ENCODE results near the gene BATF.

BATF gene, protein sequence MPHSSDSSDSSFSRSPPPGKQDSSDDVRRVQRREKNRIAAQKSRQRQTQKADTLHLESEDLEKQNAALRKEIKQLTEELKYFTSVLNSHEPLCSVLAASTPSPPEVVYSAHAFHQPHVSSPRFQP

DNA sequence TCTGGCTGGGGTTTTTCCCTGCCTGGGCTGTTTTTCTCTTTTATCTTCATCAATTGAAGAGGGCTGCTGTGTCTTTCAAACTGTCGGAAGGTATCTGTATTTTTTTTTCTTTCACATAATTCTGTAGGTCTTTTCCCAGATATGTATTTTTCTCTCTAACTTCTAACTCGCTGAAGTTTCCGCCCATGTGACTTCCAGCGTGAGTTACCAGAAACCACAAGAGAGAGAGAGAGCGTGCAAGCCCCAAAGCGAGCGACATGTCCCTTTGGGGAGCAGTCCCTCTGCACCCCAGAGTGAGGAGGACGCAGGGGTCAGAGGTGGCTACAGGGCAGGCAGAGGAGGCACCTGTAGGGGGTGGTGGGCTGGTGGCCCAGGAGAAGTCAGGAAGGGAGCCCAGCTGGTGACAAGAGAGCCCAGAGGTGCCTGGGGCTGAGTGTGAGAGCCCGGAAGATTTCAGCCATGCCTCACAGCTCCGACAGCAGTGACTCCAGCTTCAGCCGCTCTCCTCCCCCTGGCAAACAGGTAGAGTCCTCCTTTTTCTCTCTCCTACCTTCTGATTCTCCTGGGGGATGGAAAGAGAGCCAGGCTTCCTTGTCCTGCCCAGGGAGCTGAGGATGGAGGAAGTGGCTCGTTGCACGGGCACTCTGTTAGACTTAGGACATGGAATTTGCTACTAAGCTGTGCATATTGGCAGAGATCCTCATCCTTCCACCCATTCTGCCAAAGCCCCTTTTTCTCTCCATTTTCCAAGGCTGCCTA is at the start of gene BATF:
BATF (plus strand) TSS at position 246 of the 759 bp plus-strand sequence; CDS start at position 460, 214 bp downstream.
- DNase-seq: no peak

DNA sequence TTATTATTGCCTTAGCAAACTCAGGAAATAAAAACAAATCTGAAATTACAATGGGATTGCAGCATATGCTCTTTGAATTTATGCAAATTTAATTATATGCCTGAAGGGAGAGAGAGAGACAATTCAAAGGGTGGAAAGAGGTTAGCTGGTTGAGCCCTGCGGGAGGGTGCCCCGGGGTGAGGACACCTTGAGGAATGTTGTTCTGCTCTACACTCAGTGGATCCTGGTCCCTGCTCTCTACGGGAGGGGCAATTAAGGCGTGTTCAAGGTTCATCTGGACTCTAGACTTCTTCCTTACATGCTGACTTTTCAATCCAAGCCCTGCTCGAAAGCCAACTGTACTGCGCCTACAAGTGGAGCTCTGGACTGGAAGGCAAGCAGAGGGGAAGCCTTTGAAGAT is 48.1 kb upstream of the BATF start:
- peak; percentile 11 to 20 for DNase-seq

DNA sequence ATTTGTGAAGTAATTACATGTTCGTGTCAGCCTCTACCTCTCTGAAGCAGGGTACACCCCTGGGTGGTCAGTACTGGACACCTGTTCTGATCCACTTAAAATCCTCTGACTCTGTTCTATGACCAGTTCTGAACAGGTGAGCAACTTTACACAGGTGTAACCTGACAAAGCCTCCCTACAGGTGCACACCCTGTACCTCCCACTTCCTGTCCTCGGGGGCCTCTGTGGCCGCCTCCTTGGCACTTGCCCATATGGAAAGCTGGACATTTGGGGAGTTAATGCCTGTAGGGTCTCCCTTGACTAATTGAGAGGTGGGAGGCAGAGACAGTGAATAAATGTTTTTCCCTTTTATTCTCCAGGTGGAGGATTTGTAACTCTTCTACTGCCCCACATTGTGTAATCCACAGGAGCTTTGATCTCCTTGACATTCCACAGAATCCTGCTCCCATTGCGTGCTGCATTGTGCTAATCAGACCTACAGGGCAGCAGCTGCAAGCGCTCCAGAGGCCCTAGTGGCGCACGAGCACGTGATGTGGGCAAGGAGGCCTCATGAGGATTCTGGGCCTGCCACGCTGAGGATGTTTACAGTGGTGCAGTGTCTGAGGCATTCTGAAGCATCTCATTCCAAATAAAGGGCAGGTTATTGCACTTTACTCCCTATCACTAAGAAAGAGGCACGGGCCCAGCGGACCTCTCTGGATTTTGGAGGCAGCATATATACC is 45.8 kb upstream of the BATF start:
- DNase-seq: peak; percentile 48 to 81

DNA sequence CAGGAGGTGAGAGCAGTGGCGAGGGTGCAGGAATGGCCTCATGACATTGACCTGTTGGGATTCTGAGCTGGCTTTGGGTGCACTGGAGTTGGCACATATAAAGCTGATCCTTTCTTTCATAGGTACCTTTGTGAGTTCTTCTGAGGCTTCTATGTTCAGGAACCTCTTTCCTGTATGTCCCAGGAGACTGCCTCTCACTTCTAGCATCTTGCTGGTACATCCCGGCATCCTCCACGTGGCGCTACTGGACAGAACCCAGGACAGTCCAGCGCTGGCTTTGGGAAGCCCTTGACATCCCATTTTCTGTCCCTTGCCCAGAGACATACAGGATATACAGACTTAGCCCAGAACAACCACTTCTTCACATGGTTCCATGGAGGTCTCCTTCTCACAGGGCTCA is 44.4 kb upstream of the BATF start:
- no peak for DNase-seq

DNA sequence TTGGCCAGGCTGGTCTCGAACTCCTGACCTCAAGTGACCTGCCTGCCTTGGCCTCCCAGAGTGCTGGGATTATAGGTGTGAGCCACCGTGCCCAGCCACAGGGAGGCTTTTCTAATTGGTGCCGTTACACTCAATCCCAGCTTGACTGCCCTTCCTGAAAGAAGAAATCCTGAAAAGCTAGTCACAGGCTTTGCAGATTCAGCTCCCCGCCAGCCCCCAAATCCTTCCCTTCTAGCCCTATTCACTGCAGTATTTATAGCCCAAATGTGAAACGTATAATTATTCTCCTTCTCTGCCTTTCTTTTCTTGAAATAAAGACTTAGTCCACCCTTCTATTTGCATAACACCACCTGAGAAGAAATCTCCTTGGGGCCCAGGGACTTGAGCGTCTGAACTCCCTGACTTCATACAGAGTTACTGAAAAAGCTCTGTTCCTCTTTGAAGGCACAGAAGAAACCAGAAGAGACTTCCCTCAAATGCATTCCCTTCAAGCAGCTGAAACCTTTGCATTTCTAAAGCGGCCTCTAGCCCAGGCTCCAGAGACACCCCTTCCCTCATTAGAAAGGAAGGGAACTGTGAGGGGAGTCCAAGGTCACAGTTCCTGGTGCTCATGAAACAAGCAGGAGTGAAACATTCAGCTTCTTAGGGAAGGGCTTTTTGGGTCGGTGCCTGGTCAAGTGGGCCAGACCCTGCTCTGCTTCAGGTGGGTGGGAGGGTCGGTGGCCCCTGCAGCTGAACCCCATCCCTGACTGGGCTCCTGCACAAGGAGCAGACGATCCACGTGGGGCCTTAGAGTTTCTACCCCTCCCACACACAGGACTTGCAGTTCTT is 42.3 kb upstream of the BATF start:
- DNase-seq: no peak

DNA sequence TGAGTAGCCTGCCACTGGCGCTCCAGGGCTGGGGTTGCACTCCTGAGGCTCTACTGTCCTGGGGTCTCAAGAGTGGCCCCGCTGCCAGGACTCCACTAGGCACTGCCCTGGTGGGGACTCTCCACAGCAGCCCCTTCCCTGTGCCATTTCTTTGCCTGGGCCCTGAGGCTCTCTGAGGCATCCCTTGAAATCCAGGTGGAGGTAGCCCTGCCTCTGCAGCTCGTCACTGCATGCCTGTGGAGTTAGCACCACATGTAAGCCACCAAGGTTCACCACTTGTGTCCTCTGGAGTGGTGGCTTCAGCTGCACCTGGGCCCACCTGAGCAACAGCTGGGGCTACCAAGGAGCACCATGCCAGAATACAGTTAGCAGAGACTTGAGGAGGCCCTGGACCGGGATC is 39.9 kb upstream of the BATF start:
- no peak for DNase-seq

DNA sequence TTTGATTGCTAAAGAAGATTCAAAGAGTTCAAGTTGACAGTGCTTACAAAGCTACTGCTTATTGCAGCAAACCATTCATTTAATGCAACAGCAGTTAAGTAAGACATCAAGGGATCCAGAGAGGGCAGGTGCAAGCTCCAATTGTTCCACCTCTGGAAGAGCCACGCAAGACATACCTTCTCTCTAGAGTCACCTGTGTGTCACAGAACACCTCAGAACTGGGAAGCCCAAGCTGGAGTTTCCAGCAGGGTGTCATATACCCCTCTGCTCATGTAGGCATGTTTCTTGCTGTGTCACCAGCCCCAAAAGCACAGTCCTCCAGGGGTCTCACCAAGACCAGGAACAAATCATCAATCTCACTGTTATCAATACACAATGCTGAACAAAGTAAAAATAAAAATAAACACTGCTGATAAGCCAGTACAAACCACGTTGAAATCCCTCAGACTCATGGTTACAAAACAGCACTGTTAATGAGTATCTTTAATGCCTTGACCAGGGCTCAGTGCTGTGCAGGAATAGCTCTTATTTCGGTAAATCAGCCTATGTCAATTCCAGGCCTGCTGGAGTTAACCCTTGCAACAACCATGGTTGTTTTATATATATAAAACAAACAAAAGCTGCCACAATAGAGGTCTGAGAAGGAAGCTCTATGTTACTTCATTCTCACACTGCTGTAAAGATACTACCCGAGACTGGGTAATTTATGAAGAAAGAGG is 37.4 kb upstream of the BATF start:
- no peak for DNase-seq

DNA sequence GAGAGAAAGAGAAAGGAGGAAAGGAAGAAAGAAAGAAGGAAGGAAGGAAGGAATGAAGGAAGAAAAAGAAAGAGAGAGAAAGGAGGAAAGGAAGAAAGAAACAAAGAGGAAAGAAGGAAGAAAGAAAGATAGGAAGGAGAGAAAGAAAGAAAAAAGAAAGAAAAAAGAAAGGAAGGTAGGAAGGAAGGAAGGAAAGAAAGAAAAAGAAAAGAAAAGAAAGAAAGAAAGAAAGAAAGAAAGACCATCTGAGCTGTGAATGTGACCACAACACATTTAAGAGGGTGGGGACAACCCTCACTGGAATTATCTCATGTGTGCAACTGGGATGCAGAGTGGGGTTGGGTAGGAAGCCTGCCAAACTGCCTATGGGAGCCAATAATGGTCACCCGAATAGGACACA is 36.0 kb upstream of the BATF start:
- DNase-seq: no peak

DNA sequence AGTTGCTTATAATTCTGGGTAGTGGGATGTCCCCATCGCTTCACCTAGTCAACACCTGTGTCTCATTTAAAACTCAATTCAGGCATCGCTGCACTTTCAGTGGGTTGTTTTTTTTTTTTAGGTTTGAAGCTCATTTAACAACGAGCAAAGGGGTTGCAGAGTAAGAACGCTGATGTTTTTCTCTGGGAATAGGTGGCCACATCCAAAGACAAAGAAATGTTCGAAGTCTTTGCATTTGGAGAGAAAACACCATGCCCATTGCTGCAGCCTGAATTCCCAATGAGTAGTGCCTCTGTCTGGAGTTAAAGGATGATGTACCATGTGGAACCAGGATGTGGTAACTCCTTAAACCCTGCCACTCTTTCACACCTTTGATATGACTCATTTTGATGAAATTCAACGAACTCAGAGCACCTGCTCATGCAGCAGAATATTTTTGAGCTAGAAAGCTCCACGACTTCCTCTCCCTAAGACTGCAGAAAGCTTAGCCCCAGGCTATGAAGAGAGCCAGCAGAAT is 35.1 kb upstream of the BATF start:
- no peak for DNase-seq

DNA sequence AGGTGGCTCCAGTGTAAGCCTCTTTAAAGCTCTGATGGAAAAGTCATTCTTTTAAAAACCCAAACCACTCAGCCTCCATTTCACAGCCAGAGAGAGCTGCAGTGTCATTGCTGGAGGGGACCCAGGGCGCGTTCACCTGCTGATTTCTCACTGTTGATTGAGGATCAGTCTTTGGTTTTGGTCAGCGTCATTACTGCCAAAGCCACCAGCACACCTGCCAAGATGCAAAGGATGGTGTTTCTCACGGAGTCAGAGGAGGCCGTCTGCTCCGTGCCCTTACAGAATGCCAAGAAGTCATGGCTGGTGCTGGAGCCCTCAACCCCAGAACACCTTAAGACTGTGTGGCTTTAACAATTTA is 32.8 kb upstream of the BATF start:
- DNase-seq: no peak

DNA sequence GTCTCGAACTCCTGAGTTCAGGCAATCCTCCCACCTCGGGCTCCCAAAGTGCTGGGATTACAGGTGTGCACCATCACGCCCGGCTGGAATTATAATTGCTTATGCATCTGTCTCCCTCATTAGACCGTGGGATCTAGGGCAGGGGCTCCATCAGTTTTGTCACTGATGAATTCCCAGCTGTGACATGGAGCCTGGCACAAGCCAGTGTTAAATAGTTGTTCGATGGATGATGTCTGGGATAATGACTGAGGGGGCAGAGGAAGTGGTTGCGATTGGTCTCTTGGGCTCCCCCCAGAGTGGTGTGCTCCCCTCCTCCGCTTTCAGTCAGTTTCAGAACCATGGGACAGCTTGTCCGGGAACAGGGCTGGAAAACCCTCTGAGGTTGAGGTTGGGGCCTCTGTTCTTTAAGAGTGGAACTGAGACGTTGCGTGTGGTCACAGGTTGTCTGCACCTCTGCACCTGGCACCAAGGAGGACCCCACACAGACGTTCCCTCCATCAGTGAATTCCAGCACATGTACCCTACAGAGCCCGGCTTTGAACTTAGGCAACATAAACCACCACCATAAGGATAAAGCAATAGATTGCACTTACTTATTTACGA is 30.8 kb upstream of the BATF start:
- DNase-seq: no peak

DNA sequence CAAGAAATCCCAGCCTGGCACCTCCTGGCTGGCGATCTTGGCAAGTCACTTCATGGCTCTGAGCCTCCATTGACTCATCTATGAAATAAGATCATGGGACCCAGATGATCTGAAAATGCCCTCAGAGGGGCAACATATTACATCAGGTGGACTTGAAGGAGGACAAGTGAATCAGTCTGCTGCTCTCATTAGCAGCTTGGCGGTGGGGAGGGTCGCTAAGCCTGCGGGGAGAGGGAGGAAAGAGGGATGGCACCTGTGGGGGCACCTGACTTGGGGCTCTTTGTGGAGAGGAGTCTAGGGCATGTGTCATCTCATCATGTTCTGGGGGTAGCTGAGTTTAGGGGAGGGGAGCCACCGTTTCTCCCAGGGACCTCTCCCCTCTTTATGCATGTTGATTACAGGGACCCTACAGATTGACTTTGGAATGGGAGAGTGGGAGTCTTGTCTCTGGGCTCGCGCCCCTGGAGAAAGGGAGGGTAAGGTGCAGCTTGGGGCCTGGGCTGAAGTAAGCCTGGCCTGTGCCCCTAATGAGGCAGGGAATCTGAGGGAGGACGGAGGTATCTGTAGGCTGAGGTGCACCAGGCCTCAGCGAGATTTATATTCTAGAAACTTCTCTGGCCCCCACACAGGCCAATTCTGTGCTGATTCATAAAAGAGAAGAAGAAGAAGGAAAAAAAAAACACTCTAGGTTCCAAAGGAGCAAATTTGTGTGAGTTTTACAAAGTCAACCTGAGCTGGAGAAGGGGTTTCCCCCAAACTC is 29.3 kb upstream of the BATF start:
- no peak for DNase-seq

DNA sequence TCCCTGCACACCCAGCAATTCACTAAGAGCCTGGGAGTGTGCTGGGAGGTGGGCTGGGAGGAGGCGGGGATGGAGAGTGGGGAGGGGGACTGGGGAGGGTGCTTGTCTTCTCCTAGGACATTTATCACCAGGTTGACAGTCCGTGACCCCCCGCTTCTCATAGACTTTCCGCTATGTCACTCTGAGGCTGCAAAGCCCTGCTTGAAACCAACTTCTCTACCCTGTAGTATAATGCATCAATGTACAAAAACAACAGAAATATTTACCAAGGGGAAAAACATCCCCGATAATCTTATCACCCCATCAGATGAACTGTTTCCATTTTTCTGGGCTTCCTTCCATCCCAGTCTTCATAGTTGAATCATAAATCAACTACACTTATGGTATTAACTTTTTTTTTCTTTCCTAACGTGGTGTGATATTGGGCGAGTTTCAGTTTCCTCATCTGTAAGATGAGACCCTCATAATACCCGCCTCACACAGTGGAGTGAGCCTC is 28.6 kb upstream of the BATF start:
- DNase-seq: no peak

DNA sequence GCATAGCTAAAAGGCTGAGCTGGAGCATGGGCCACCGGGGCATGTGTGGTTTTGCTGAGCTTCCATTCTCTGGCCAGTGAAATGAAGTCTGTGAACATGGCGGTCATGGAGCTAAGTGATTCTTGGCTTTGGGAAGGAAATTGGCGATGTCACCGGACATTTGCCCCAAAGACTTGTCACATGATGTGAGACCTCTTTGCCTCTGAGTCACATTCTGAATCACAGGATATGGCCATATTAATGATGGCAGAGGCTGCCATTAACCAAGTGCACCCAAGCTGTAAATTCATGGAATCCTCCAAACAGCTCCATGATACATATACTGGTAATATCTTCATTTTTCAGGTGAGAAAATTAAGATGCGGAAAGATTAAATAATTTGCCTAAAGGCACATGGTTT is 27.4 kb upstream of the BATF start:
- no peak for DNase-seq

DNA sequence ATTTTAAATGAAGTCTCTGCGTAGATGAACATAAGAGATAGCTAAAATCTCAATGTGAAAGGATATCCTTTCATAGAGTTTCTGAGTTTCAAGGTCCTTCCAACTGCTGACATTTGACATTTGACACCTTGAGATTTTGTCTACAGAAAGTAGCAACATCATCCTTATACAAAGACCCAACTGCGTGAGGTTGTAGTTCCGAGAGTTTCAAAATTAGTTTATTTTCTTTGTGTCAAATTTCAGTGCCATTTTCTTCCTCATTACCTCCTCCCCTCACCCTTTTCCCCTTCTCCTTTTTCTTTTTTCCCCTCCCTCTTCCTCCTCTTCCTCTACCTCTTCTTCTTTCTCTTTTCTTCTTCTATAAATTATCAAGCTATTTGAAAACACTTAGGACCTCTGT is 26.9 kb upstream of the BATF start:
- DNase-seq: no peak

DNA sequence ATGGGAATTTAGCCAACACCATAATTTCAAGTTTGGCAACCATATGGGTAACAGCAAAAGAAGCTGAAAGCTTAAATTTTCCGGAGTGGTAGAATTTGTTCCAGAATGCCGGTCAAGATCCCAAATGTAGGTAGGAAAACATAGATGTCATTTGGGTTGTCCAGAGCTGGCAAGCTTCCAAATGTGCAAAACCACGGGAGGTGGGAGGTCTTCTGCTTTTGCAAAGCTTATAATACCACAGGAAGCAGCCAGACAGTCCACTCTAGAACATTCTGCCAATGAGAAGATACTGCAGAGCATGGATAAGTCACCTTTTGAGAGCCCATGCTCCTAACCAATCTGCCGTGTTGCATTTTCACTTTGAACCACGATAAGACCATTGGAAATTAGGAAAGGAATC is 26.4 kb upstream of the BATF start:
- DNase-seq: peak in 1 of 2 experiments; percentile 13

DNA sequence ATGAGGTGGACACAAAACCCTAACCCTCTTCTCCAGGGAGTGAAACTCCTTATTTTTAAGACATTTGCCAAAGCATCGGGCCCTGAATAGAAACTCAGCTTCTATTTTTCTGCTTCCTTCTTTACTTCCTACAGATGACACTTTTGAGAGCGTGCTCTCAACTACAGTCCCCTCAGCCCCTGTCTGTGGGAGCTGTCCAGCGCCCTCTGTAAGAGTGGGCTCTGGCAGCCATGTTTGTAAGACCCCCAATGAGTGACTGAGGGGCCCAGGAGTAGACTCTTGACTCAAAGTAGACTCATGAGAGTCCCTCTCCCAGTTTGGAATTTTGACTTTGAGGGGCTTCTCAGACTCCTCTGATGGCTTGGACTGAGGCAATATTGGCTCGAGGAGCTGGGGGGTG is 25.5 kb upstream of the BATF start:
- DNase-seq: no peak

DNA sequence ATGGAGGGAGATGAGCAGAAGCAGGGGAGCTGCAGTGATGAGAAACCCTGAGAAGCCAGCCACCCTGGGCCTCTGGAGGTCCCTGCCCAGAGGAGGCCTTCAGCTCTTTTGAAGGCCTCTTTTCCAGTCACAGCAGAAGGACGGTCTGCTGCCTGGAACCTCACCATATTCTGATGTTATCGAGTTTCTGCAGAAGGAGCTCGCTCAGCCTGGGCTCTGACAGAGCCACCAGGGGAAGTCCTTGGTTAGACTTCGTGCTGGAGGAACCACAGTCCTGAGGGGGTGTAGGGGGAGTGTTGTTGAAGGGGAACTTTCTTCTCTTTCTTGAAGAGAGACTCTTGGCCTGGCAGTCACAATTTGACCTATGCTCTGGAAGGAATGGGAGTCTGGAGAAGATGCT is 25.1 kb upstream of the BATF start:
- DNase-seq: no peak

DNA sequence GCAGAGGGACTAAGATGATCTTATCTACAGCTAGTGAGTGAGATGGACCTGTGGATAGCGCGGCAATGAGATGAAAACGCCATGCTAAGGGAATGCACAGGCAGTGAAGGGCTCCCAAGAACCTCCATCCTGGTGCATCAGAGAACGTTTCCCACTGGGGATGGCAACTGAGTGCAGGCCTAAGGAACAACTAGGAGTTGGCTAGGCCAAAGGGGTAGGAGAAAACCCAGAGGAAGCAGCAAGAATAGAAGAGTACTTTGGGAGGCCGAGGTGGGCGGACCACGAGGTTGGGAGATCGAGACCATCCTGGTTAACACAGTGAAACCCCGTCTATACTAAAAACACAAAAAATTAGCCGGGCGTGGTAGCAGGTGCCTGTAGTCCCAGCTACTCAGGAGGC is 24.6 kb upstream of the BATF start:
- no peak for DNase-seq

DNA sequence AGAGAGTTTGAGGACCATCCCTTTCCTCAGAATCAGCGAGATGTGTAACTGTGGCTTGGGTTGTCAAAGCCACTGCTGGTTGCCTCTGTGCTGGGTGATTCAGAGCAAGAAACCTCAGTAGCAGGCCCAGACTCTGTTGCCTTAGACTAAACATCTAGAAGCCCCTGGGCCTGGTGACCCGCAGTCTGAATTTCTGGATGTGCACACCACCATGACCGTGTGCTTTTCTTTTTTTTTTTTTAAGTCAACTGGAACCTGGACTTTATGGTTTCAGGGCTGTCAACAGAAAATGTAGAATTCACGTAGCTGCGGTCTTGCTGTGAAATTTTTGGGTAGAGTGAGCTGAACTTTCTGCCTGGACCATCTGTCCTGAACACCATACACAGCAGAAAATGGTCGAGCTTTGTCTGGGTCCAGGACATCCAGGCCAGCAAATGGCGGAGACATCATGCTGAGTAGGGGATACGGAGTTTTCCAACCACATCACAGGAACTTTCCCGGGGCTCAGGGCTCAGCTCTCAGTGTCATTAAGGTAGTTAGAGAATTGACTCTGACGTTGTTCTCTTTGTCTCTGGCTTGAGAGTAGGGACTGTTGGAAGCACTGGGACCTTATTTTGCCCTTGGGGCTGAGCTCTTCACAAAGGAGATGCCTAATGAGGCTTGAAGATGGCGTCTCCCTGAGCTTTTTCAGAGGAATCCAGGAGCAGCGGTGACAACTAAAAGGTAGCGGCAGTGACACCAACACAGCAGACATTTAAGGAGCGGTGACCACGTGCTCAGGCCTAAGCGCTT is 23.0 kb upstream of the BATF start:
- DNase-seq: no peak
